ENCODE results near the gene RERE.

Gene RERE

DNA sequence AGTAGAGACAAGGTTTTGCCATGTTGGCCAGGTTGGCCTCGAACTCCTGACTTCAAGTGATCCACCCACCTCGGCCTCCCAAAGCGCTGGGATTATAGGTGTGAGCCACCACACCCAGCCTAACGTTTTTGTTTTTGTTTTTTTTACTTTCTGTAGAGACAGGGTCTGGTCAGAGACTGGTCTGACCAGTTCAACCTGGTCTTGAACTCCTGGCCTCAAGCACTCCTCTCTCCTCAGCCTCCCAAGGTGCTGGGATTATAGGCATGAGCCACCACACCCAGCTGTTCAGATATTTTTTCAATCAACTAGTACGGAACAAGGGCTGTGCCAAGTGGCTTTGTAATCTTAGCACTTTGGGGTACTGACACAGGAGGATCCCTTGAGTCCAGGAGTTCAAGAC is 209.5 kb downstream of the RERE start:
- in situ Hi-C loops (cut with MboI; ENCODE audit: low pct_unique_long_range_greater_than_20kb, low sequenced_read_pairs, unreplicated experiment): no loop called here
- no peak for DNase-seq (ENCODE audit: low spot score)
- TF ChIP-seq, protein P1, sequence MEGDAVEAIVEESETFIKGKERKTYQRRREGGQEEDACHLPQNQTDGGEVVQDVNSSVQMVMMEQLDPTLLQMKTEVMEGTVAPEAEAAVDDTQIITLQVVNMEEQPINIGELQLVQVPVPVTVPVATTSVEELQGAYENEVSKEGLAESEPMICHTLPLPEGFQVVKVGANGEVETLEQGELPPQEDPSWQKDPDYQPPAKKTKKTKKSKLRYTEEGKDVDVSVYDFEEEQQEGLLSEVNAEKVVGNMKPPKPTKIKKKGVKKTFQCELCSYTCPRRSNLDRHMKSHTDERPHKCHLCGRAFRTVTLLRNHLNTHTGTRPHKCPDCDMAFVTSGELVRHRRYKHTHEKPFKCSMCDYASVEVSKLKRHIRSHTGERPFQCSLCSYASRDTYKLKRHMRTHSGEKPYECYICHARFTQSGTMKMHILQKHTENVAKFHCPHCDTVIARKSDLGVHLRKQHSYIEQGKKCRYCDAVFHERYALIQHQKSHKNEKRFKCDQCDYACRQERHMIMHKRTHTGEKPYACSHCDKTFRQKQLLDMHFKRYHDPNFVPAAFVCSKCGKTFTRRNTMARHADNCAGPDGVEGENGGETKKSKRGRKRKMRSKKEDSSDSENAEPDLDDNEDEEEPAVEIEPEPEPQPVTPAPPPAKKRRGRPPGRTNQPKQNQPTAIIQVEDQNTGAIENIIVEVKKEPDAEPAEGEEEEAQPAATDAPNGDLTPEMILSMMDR (IDR thresholded peaks at IDR 0.05; ENCODE audit: extremely low read depth, insufficient read depth, missing control alignments): no peak

DNA sequence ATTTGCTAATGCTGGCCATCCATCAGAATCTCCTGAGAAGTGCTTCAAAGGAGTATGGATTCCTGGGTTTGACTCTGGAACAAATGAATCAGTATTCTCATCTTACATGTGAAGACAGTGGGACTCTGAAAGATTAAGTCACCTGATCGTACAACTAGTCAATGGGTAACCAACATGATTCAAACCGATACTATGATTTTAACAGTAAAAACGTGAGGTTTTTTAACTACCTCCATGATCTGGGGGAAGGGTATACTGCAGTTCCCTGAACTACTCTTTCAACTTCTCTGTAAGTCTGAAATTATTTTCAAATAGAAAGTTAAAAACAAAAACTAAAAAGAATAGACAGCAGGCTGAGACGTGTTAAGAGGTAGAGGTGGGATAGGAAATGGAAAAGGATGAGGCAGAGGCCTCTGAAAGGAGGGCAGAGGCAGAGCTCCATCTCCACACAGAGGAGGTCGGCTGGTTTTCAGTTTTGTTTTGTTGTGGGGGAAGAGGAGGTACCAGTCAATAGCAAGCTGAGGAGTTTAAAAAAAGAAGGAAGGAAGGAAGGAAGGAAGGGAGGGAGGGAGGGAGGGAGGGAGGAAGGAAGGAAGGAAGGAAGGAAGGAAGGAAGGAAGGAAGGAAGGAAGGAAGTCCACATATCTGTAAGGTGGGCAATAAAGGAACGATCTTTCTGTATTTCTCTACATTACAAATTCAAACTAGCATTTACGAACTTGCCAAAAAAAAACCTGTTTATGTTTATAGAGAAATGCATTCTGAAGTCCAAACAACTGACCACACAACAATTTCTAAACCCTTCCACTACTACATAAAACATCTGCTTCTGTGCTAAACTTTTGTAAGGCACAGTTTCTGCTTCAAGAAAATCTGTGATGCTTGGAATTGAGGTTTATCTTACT is 213.1 kb downstream of the RERE start:
- in situ Hi-C loops (cut with MboI; ENCODE audit: low pct_unique_long_range_greater_than_20kb, low sequenced_read_pairs, unreplicated experiment): no loop called here
- peak; percentile 57 for DNase-seq (ENCODE audit: low spot score)
- TF ChIP-seq, protein P1 (IDR thresholded peaks at IDR 0.05; ENCODE audit: extremely low read depth, insufficient read depth, missing control alignments): no peak

GRCh38 chr1:8603220-8603616 is 214.2 kb downstream of the RERE start:
- TF ChIP-seq, protein P1 (IDR thresholded peaks at IDR 0.05; ENCODE audit: extremely low read depth, insufficient read depth, missing control alignments): no peak
- in situ Hi-C loops (cut with MboI; ENCODE audit: low pct_unique_long_range_greater_than_20kb, low sequenced_read_pairs, unreplicated experiment): no loop called here

GRCh38 chr1:8602471-8603219 is 214.8 kb downstream of the RERE start:
- in situ Hi-C loops (cut with MboI; ENCODE audit: low pct_unique_long_range_greater_than_20kb, low sequenced_read_pairs, unreplicated experiment): no loop called here
- DNase-seq (ENCODE audit: low spot score): no peak

More at GRCh38 chr1:8603220-8603616, 214.2 kb downstream of the RERE start:
- no peak for DNase-seq (ENCODE audit: low spot score)

DNA sequence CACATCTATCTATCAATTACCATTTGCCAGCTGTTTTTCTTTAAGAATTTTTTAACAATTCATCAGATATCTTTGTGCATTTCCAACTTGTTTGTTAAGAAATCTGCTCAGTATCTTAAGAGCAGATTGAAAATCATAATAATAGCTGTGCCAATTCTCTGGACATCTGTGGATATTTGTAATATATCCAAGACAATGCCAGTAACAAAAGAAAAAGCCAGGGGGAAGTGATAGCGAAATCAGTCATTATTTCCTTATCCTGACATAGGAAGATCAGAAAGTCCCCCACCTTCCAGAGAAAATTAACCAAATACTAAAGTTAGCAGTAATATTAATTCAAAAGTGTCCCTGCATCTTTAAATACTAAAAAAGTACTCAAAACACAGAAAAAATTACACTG is 217.1 kb downstream of the RERE start:
- in situ Hi-C loops (cut with MboI; ENCODE audit: low pct_unique_long_range_greater_than_20kb, low sequenced_read_pairs, unreplicated experiment): no loop called here
- TF ChIP-seq, protein P1 (IDR thresholded peaks at IDR 0.05; ENCODE audit: extremely low read depth, insufficient read depth, missing control alignments): no peak
- no peak for DNase-seq (ENCODE audit: low spot score)

More at GRCh38 chr1:8602471-8603219, 214.8 kb downstream of the RERE start:
- TF ChIP-seq, protein P1 (IDR thresholded peaks at IDR 0.05; ENCODE audit: extremely low read depth, insufficient read depth, missing control alignments): no peak

DNA sequence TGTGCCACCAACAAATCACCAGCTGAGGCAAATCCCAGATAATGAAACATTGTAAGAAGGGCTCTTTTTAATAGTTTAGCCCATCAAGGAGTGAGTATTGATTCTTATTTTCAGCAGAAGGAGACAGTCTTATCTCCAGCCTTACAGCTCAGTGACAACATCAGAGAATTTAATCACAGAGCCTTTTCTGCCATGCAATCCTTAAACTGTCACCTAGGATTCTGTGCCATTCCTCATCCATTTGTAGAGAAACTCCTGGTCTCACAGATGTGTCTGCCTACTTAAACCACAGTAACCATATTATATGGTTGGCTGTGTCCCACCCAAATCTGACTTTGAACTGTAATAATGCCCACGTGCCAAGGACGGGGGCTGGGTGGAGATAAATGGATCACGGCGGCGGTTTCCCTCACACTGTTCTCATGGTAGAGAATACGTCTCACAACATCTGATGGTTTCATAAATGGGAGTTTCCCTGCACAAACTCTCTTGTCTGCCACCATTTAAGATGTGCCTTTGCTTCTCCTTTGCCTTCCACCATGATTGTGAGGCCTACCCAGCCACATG is 217.7 kb downstream of the RERE start:
- in situ Hi-C loops (cut with MboI; ENCODE audit: low pct_unique_long_range_greater_than_20kb, low sequenced_read_pairs, unreplicated experiment): no loop called here
- DNase-seq (ENCODE audit: low spot score): no peak
- TF ChIP-seq, protein P1 (IDR thresholded peaks at IDR 0.05; ENCODE audit: extremely low read depth, insufficient read depth, missing control alignments): no peak

Data from GM13977 (cell line).